Gastroesophageal sphincter (tissue), 3 donors: ENCODE results near the gene CSMD2.

ENCODE experiments used
- CTCF ChIP-seq, 4 experiments: fragments of 200-600 bp in 2 of 4; fragments of 450-650 bp in 2 of 4; sonication (generic) in 1 of 4; IDR thresholded peaks; one replicate each; pipeline ENCODE4 v1.5.1; 2017 to 2019; ENCODE audit warnings: antibody characterized with exemption in 4 of 4, mild to moderate bottlenecking in 2 of 4, moderate library complexity in 2 of 4
- POLR2A ChIP-seq, 2 donors: fragments of 450-650 bp; IDR thresholded peaks; one replicate each; pipeline ENCODE4 v1.6.1; 2017; ENCODE audit warnings: antibody characterized with exemption in 2 of 2, mild to moderate bottlenecking in 2 of 2, moderate library complexity in 1 of 2
- POLR2AphosphoS5 ChIP-seq: sonication (generic); formaldehyde crosslinking; IDR thresholded peaks from one replicate; pipeline ENCODE4 v1.6.1; 2017; ENCODE audit warnings: antibody characterized with exemption

GRCh38 chr1:33608825-33609400 lies 556.1 kb downstream of the CSMD2 start:
- TF ChIP-seq CTCF (IDR thresholded peaks at IDR 0.05) (no peak), POLR2AphosphoS5 (no peak), POLR2A (IDR thresholded peaks at IDR 0.05) (no peak)
